GM19240 (cell line): Measurements from ENCODE around the gene PCBP3.

Source experiments
- DNase-seq: peaks from one replicate; pipeline ENCODE4 v3.0.0; 2011; ENCODE audit warnings: low spot score; ENCODE audit not compliant: insufficient read length

Gene PCBP3

GRCh38 chr21:45976701-45977311 is 333.3 kb downstream of the PCBP3 start:
- DNase-seq: no peak

- DNase-seq: no peak
These were observed 333.9 kb downstream of the PCBP3 start for GRCh38 chr21:45977396-45977795.

- no peak for DNase-seq
These were observed 335.7 kb downstream of the PCBP3 start for GRCh38 chr21:45979141-45979631.

GRCh38 chr21:45979651-45980050 is 336.1 kb downstream of the PCBP3 start:
- DNase-seq: no peak

- no peak for DNase-seq
These were observed 336.7 kb downstream of the PCBP3 start for GRCh38 chr21:45980271-45980670.

- DNase-seq: no peak
These were observed 337.2 kb downstream of the PCBP3 start for GRCh38 chr21:45980697-45981096.

GRCh38 chr21:45981151-45982091 is 337.9 kb downstream of the PCBP3 start, which contains the start of gene COL6A1:
TSS of gene COL6A1 (plus strand) at chr21:45981770. CDS start at chr21:45981851, 81 bp downstream.
- no peak for DNase-seq

GRCh38 chr21:45982092-45982757 is 338.7 kb downstream of the PCBP3 start:
- DNase-seq: no peak

- DNase-seq: no peak
These were observed 339.5 kb downstream of the PCBP3 start for GRCh38 chr21:45982758-45983648.

- DNase-seq: no peak
These were observed 340.1 kb downstream of the PCBP3 start for GRCh38 chr21:45983649-45983965.

- DNase-seq: no peak
These were observed 340.5 kb downstream of the PCBP3 start for GRCh38 chr21:45983981-45984551.

GRCh38 chr21:45984584-45985095 is 341.1 kb downstream of the PCBP3 start:
- DNase-seq: no peak

- DNase-seq: no peak
These were observed 342.2 kb downstream of the PCBP3 start for GRCh38 chr21:45985471-45986315.

GRCh38 chr21:45986316-45987051 is 343.0 kb downstream of the PCBP3 start:
- no peak for DNase-seq

GRCh38 chr21:45987121-45987711 is 343.7 kb downstream of the PCBP3 start:
- no peak for DNase-seq

GRCh38 chr21:45988366-45989347 is 345.1 kb downstream of the PCBP3 start:
- DNase-seq: no peak

- no peak for DNase-seq
These were observed 346.0 kb downstream of the PCBP3 start for GRCh38 chr21:45989355-45990048.
